ENCODE data around the gene CSAD. TPM values are rescaled to one million over a fixed set of nuclear protein-coding genes. Genes with fewer than 3 reads are reported as not detected.

Gene CSAD
- total RNA-seq, 1 donor, result 7.8 TPM

- DNase-seq (ENCODE audit: low read depth), result peak; percentile 40
- H3K4me3 ChIP-seq (ENCODE audit: low read depth, low read length), result peak overlapping the region; percentile 75
- no peak for TF ChIP-seq CTCF (IDR thresholded peaks at IDR 0.05; ENCODE audit: insufficient read depth, low read depth, low read length)
Measured at GRCh38 chr12:53217051-53217930, 36.6 kb upstream of the CSAD start.

GRCh38 chr12:53215497-53215896 is 34.8 kb upstream of the CSAD start:
- DNase-seq (ENCODE audit: low read depth), result no peak
- TF ChIP-seq CTCF (IDR thresholded peaks at IDR 0.05; ENCODE audit: insufficient read depth, low read depth, low read length), result no peak
- H3K4me3 ChIP-seq (ENCODE audit: low read depth, low read length), result no peak overlapping the region

- no peak for DNase-seq (ENCODE audit: low read depth)
- no peak overlapping the region for H3K4me3 ChIP-seq (ENCODE audit: low read depth, low read length)
- TF ChIP-seq CTCF (IDR thresholded peaks at IDR 0.05; ENCODE audit: insufficient read depth, low read depth, low read length), result no peak
Measured at GRCh38 chr12:53214687-53215455, 34.1 kb upstream of the CSAD start.

- no peak for TF ChIP-seq CTCF (IDR thresholded peaks at IDR 0.05; ENCODE audit: insufficient read depth, low read depth, low read length)
- DNase-seq (ENCODE audit: low read depth), result no peak
- no peak overlapping the region for H3K4me3 ChIP-seq (ENCODE audit: low read depth, low read length)
Measured at GRCh38 chr12:53214221-53214620, 33.5 kb upstream of the CSAD start.

- DNase-seq (ENCODE audit: low read depth), result peak; percentile 78
- no peak overlapping the region for H3K4me3 ChIP-seq (ENCODE audit: low read depth, low read length)
- peak; percentile 92 for TF ChIP-seq CTCF (IDR thresholded peaks at IDR 0.05; ENCODE audit: insufficient read depth, low read depth, low read length)
Measured at GRCh38 chr12:53213348-53213747, 32.6 kb upstream of the CSAD start.

- no peak for TF ChIP-seq CTCF (IDR thresholded peaks at IDR 0.05; ENCODE audit: insufficient read depth, low read depth, low read length)
- H3K4me3 ChIP-seq (ENCODE audit: low read depth, low read length), result no peak overlapping the region
- DNase-seq (ENCODE audit: low read depth), result no peak
Measured at GRCh38 chr12:53212931-53213330, 32.2 kb upstream of the CSAD start.
